HFF-Myc (cell line): ENCODE measurements around the gene CAMK4.
A peak's percentile ranks its signal among the peaks of the same experiment; 100 is the strongest.

ENCODE experiments used
- DNase-seq: peaks from one replicate; pipeline ENCODE4 v3.0.0-alpha.2; 2011; ENCODE audit warnings: low read depth; ENCODE audit errors: extremely low read depth
- H3K4me3 ChIP-seq: replicated peaks from 2 replicates; pipeline ENCODE4 v1.5.1; 2011; ENCODE audit warnings: low read depth, mild to moderate bottlenecking, control low read depth, low read length
- CTCF ChIP-seq: IDR thresholded peaks from 2 replicates; pipeline ENCODE4 v1.5.1; 2012; ENCODE audit warnings: mild to moderate bottlenecking, low read depth, low read length, control low read depth; ENCODE audit errors: missing control alignments

CAMK4 gene

GRCh38 chr5:111262153-111262552, 38.0 kb downstream of the CAMK4 start:
- no peak overlapping the region for H3K4me3 ChIP-seq
- TF ChIP-seq CTCF: no peak
- no peak for DNase-seq

- TF ChIP-seq CTCF: no peak
- no peak for DNase-seq
- H3K4me3 ChIP-seq: no peak overlapping the region
Measured at GRCh38 chr5:111262815-111263214, 38.6 kb downstream of the CAMK4 start.

GRCh38 chr5:111266491-111266890, 42.3 kb downstream of the CAMK4 start:
- H3K4me3 ChIP-seq: no peak overlapping the region
- no peak for TF ChIP-seq CTCF
- no peak for DNase-seq

- no peak for DNase-seq
- TF ChIP-seq CTCF: no peak
Measured at GRCh38 chr5:111268300-111268699, 44.1 kb downstream of the CAMK4 start.

GRCh38 chr5:111271885-111272284, 47.7 kb downstream of the CAMK4 start:
- TF ChIP-seq CTCF: no peak
- H3K4me3 ChIP-seq: no peak overlapping the region

More at GRCh38 chr5:111268300-111268699, 44.1 kb downstream of the CAMK4 start:
- no peak overlapping the region for H3K4me3 ChIP-seq

GRCh38 chr5:111277061-111277460, 52.9 kb downstream of the CAMK4 start:
- no peak for DNase-seq
- TF ChIP-seq CTCF: no peak
- no peak overlapping the region for H3K4me3 ChIP-seq

More at GRCh38 chr5:111271885-111272284, 47.7 kb downstream of the CAMK4 start:
- no peak for DNase-seq

- no peak overlapping the region for H3K4me3 ChIP-seq
- TF ChIP-seq CTCF: peak; percentile 85
- peak; percentile 15 for DNase-seq
Measured at GRCh38 chr5:111278858-111279504, 54.8 kb downstream of the CAMK4 start.
